GM18870 (cell line): ENCODE results near the gene CAMK4.
"Not testable (repeated sequence)": the region's sequence is repeated elsewhere in the genome, so short reads cannot be mapped to it uniquely, and the experiment has no call there.

ENCODE experiments used
- ATAC-seq: cut with Tn5 transposase; IDR thresholded peaks from one replicate; pipeline ENCODE4 v1.9.1; 2021; ENCODE audit warnings: moderate library complexity; ENCODE audit not compliant: unreplicated experiment

Gene CAMK4

GRCh38 chr5:111254613-111255012, 30.4 kb downstream of the CAMK4 start:
- ATAC-seq = peak; percentile 88

GRCh38 chr5:111255169-111255568, 31.0 kb downstream of the CAMK4 start:
- peak; percentile 5 for ATAC-seq

GRCh38 chr5:111256128-111256527, 31.9 kb downstream of the CAMK4 start:
- ATAC-seq = no peak

GRCh38 chr5:111257610-111258009, 33.4 kb downstream of the CAMK4 start:
- not testable (repeated sequence) for ATAC-seq

- no peak for ATAC-seq
Measured at GRCh38 chr5:111259636-111260035, 35.5 kb downstream of the CAMK4 start.

- no peak for ATAC-seq
Measured at GRCh38 chr5:111261610-111262009, 37.4 kb downstream of the CAMK4 start.

- ATAC-seq = no peak
Measured at GRCh38 chr5:111262153-111262552, 38.0 kb downstream of the CAMK4 start.

GRCh38 chr5:111262815-111263214, 38.6 kb downstream of the CAMK4 start:
- no peak for ATAC-seq

- no peak for ATAC-seq
Measured at GRCh38 chr5:111266491-111266890, 42.3 kb downstream of the CAMK4 start.

GRCh38 chr5:111268300-111268699, 44.1 kb downstream of the CAMK4 start:
- ATAC-seq = no peak

- ATAC-seq = no peak
Measured at GRCh38 chr5:111271885-111272284, 47.7 kb downstream of the CAMK4 start.

GRCh38 chr5:111277061-111277460, 52.9 kb downstream of the CAMK4 start:
- ATAC-seq = no peak

- peak; percentile 75 for ATAC-seq
Measured at GRCh38 chr5:111278858-111279504, 54.8 kb downstream of the CAMK4 start.

- peak; percentile 47 for ATAC-seq
Measured at GRCh38 chr5:111280282-111280951, 56.2 kb downstream of the CAMK4 start.

GRCh38 chr5:111282798-111283197, 58.6 kb downstream of the CAMK4 start:
- ATAC-seq = no peak

- ATAC-seq = no peak
Measured at GRCh38 chr5:111284825-111285224, 60.6 kb downstream of the CAMK4 start.

GRCh38 chr5:111294551-111294950, 70.4 kb downstream of the CAMK4 start:
- no peak for ATAC-seq

GRCh38 chr5:111295649-111296048, 71.5 kb downstream of the CAMK4 start:
- no peak for ATAC-seq

GRCh38 chr5:111296570-111296969, 72.4 kb downstream of the CAMK4 start:
- ATAC-seq = no peak

GRCh38 chr5:111299067-111299481, 74.9 kb downstream of the CAMK4 start:
- no peak for ATAC-seq

GRCh38 chr5:111299831-111300432, 75.7 kb downstream of the CAMK4 start:
- peak; percentile 72 for ATAC-seq

- no peak for ATAC-seq
Measured at GRCh38 chr5:111301264-111301663, 77.1 kb downstream of the CAMK4 start.
